LNCAP (cell line): ENCODE results near the gene PKD1L1.

Experiments
- TF ChIP-seq, protein P1 (sequence below): fragments of 450-650 bp; IDR thresholded peaks from 2 replicates; pipeline ENCODE4 v1.5.1; 2017; ENCODE audit warnings: mild to moderate bottlenecking

PKD1L1 gene

DNA sequence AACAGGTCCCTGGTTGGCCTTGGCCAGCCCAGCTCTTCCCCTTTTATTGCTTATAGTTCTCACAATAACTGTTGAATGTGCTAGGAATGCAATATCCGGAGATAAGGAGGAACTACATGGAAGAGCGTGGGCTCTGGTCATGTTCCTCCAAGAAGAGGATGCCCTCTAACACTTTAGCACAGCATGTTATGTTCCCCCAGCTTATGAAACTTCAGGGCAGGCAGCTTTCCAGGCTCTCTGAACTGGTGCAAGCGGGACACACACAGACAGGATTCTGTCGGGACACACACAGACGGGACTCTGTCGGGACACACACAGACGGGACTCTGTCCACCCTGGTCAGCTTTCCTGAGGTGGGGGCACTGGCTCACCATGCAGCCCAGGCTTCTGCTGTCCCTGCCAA lies 141.6 kb downstream of the PKD1L1 start:
- TF ChIP-seq, protein P1, sequence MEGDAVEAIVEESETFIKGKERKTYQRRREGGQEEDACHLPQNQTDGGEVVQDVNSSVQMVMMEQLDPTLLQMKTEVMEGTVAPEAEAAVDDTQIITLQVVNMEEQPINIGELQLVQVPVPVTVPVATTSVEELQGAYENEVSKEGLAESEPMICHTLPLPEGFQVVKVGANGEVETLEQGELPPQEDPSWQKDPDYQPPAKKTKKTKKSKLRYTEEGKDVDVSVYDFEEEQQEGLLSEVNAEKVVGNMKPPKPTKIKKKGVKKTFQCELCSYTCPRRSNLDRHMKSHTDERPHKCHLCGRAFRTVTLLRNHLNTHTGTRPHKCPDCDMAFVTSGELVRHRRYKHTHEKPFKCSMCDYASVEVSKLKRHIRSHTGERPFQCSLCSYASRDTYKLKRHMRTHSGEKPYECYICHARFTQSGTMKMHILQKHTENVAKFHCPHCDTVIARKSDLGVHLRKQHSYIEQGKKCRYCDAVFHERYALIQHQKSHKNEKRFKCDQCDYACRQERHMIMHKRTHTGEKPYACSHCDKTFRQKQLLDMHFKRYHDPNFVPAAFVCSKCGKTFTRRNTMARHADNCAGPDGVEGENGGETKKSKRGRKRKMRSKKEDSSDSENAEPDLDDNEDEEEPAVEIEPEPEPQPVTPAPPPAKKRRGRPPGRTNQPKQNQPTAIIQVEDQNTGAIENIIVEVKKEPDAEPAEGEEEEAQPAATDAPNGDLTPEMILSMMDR: no peak

DNA sequence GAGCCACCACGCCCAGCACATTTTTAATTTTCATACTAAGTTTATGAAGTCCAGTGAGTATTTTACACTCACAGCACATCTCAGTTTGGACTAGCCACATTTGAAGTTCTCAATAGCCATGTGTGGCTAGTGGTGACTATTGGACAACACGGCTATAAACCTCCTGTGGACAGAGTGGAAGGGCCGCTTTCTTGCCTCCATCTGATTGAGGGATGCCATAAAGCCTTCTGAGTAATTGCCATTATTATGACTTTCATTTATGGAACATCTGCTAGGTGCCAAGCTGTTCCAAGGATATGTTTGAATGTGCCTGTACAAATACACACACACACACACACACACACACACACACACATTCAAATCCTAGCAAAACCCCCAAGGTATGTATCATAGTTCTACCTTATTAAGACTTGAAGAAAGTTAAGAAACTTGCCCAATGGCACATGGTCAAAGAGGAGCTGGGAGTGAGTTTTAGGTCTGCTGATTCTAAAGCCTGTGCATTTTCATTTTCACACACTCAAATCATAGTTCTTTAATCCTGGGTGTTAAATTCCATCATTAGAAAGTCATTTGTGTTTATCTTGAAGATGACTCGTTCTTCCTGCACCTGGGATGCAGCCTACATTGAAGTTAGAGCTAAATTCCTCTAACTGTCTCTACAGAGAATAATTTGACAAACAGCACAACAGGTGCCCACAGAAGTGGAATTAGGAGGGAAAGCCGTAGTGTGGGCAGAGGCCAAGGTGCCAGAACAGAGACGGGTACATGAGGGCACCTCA lies 143.3 kb downstream of the PKD1L1 start:
- TF ChIP-seq, protein P1: no peak

DNA sequence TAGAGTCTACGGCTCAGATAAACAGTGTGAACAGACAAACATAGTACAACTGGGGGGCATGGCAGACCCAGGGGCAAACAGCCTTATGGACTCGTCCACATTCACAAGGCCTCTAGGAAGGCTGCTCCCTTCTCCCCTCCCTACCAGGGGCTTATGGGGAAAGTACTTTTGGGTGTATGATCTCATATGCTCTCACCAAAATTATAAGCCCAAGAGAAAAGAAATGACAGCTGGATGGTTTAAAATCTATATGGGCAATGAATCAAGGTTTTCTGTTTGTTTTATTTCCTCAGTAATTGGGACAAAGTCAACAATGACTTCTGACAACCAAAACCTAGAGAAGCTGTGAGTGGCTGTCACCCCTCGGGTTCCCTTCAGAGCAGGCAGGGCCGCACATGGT lies 144.4 kb downstream of the PKD1L1 start:
- TF ChIP-seq, protein P1: no peak

DNA sequence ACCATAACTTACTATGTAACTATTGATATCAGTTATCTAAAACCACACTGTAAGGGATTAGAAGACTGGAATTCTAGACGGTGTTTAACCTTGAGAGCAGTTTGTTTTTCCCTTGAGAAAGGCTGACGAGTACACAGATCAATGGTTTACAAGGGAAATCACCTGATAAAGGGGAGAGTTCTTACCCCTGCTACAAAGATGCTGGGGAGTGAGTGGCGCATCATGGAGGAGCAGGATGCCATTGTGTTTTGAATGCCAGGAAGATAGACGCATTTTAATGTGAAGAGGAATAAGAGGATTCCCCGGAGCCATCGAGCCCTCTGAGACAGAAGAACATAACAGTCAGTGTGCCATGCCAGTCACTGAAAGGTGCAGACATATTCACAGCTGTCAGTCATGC lies 145.2 kb downstream of the PKD1L1 start:
- TF ChIP-seq, protein P1: no peak

DNA sequence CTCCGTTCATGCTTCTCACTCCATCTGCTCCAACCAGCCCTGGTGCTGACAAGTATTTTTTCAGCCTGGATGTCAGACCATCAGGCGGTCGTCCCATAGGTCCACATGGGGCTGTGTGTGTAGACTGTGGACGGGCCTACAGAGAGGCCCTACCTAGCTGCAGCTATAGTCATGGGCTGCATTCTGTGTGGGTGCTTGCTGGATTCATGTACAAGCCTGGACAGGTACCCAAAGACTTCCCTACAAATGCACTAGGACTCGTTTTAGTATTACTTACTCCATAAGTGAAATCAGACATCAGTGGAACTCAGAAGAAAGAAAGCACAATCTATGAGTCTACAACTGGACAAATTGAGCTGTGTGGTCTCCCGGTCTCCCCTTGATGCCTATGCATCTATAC lies 146.8 kb downstream of the PKD1L1 start:
- TF ChIP-seq, protein P1: no peak

DNA sequence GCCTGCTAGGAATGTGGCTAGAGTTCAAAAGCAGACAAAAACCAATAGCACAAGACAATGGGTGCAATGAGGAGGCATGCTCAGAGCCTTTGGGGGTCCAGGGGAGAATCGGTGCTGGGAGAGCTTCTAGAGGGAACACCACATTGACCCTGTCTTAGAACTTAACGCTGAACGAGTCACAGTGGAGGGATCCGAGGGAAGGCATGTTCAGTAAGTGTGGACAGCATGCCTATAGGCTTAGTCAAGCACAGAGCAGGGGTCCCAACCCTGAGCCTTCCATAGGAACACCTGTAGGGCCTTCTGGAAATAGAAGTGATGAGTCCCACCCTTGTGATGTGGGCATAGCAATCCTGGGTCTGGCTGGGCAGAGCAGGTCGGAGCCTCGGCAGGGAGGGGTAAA lies 148.7 kb downstream of the PKD1L1 start:
- TF ChIP-seq, protein P1: no peak

DNA sequence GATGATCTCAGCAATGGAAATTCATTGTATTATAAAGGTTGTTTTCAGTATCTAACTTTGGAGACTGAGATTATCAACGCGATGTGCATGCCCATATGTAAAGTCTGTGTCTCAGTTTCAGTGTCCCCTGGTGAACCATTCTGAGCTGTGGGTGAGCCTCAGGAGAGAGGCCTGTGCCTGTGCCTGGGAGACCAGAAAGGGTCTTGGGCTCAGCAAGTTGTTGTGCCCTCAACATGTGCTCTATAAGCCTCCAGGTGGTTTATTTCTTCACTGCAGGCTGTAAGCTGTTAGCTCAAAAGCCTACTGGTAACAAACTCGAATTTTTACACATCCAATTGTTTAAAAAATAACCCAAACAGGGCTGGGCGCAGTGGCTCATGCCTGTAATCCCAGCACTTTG lies 151.9 kb downstream of the PKD1L1 start:
- TF ChIP-seq, protein P1: no peak

DNA sequence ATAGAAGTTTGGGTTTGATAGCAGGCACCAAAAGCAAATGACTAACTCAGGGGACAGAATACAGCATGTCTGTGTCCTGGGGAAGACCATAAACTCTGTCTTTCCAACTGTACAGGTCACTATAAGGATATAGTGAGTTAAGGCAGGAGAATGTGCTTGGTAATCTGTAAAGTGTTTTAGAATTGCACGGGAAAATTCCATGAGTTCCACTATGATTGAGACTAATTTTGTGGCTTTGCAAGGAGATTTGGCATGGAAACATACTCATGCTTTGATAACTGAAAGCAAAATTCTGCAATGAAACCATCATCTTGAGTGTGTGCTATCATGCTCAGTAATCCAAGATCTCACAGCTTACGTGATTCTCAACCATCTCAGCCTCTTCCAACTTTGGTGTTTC lies 152.6 kb downstream of the PKD1L1 start:
- TF ChIP-seq, protein P1: no peak
